COR-L47 (cell line): Measurements from ENCODE around the gene TMEM245.

Source experiments
- DNase-seq: peaks from one replicate; lab custom pipeline; 2025; lab: John Stamatoyannopoulos, UW

TMEM245 gene

DNA sequence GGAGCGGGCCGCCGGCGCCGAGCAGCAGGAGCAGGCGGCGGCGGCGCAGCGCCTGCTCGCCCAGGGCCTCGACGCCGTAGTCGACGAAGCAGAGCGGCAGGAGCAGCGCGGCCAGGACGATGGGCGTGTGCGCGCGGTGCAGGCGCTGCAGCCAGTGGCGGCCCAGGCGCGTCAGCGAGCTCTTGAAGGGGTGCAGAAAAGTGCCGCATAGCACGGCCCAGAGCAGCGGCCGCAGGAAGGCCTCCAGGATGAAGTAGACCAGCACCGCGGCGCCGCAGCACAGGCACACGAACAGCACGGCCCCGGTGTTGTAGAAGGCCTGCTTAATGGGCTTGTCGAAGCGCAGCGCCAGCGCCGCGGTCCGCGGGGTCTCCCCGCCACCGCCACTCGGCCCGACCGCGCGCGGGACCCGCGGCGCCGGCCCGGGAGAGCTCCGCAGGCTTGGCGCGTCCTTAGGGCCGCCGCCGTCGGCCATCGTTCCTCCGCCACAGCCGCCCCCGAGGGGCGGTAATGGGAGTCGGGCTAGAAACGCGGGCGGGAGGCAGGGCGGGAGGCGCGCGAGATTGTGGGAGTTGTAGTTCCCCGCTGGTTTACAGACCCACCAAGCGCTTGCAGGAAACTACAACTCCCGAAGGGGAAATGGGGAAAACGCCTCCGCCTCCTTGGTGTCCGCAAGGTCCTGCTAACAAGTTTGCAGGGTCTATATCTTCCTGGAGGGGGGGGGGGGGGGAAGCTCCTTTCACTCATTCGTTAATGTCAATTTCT is at the start of gene TMEM245:
TSS of gene TMEM245 (minus strand) at position 509 of the 765 bp plus-strand sequence. CDS start at position 475, 34 bp downstream.
- DNase-seq: peak; percentile 98

DNA sequence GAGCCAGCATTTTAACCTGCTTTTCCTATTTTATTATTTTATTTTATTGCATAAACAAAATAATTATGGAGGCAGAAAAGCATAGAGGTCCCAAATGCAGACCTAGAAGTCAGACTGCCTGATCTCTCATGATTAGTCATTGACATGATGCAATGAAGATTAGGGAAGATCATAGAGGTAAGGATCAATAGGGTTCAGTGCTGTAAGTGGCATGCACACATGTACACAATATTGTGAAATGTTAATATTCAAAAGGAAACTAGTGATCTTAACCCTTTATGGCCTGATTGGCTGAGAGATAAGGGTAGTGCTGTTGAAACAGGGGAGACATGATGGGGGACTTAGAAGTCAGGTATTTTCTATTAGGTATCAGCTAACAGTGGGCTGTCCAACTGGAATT is 48.4 kb upstream of the TMEM245 start:
- no peak for DNase-seq

GRCh38 chr9:109167716-109168115 is 48.0 kb upstream of the TMEM245 start:
- DNase-seq: no peak

DNA sequence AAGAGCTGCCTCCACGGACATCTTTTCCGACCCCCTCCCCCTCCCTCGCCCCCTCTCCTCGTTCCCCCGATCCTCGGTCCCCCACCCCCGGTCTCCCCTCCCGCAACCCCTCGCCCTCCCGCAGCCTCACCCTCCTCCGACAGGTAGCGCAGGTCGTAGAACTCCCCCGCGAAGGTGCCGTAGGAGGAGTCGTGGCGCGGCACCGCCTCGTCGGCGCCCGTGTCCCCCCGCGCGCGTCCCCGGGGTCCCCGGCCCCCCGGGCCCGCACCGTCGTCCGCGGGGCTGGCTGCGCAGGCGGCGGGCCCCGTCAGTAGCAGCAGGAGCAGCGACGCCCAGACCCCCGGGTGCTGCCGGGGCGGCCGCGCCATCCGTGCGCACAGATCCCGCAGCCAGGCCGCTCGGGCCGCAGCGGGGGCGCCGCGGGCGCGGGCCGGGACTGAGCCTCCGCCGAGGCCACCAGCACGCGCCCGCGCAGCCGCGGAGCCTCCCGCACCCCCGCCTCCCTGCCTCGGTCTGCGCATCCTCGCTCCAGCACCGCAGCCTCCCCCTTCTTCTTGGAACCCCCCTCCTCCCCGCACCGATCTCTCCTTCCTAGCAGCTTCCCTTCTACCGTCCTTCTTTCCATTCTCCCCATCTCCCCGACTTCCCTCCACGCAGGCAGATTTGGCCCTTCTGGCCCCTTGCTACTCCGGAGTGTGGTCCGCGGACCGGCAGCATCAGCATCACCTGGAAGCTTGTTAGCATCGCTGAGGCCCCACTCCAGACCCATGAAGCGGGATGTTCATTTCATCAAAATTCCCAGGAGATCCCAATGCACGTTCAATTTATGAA is 47.2 kb upstream of the TMEM245 start, which contains the start of gene FRRS1L:
TSS of gene FRRS1L (minus strand) at position 479 of the 831 bp plus-strand sequence. CDS start at position 368, 111 bp downstream.
- peak; percentile 27 for DNase-seq

DNA sequence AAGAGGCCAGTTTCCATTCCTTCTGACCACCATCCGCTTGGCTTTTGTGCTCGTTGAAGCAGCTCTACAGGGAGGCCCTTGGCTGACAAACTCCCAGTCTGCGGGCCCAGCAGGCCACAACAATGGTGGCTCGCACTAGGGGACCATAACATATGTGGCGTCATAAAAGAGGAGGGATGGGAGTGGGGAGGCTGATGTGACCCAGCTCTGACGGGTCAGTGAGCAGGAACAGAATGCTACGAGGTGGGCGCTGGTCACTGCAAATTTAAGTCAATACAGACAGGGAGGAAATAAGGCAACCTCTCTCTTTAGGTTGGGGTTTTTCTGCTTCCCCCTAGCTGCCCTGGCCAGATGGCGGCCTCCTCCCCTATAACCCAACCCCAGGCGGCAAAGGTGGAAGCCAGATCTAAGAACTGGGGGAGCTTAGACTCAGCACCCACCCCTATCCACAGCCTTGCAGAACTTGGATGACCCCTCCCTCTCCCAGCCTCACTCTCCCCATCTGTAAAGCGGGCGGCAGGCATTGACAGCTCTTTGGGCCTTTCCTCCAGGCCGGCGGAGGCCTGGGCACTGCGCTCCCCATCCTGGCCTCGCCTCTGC is 46.5 kb upstream of the TMEM245 start:
- DNase-seq: no peak

- no peak for DNase-seq
Observed at GRCh38 chr9:109164042-109164441, 44.3 kb upstream of the TMEM245 start.

DNA sequence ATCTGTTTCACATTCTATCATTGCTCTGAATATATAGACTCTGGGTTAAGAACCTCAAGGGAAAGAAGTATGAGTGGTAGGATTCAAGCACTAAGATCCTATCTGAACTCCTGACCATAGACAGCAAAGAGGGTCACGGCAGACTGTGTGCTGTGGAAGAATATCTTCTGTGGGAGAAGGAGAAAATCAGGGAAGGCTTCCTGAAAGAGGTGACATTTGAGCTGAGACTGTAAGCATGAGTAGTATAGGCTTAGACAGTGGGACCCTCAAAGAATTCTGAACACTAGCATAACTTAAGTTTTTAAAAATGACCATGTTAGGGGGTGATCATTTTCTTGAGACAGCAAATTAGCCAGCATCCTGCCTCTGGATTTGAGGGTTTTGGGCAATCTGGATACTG is 43.4 kb upstream of the TMEM245 start:
- no peak for DNase-seq

- DNase-seq: no peak
Observed at GRCh38 chr9:109162677-109163076, 42.9 kb upstream of the TMEM245 start.

- no peak for DNase-seq
Observed at GRCh38 chr9:109161471-109161870, 41.7 kb upstream of the TMEM245 start.

GRCh38 chr9:109159583-109159982 is 39.8 kb upstream of the TMEM245 start:
- DNase-seq: no peak

- no peak for DNase-seq
Observed at GRCh38 chr9:109158651-109159050, 38.9 kb upstream of the TMEM245 start.

GRCh38 chr9:109156708-109157107 is 37.0 kb upstream of the TMEM245 start:
- no peak for DNase-seq

DNA sequence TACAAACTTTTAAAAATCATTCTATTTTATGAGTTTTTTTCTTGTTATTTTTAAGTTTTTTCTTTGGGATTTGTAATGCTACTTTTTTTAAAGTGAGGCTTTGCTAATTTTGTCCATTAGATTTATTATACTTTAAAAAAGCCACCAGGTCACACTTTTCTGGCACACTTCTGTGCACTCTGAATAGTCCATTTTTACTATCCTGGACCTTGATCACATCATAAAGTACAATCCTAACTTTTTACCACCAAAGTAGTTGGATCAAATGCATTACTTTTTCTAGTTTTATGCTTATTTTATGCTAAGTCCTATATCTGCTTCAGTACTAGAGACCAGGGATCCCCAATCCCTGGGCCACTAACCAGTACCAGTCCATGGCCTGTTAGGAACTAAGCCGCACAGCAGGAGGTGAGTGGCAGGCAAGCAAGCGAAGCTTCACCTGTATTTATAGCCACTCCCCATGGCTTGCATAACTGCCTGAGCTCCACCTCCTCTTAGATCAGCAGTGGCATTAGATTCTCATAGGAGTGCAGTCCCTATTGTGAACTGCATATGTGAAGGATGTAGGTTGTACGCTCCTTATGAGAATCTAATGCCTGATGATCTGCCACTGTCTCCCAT is 31.3 kb upstream of the TMEM245 start:
- no peak for DNase-seq

- DNase-seq: no peak
Observed at GRCh38 chr9:109149722-109150121, 30.0 kb upstream of the TMEM245 start.

GRCh38 chr9:109149089-109149488 is 29.3 kb upstream of the TMEM245 start:
- no peak for DNase-seq

DNA sequence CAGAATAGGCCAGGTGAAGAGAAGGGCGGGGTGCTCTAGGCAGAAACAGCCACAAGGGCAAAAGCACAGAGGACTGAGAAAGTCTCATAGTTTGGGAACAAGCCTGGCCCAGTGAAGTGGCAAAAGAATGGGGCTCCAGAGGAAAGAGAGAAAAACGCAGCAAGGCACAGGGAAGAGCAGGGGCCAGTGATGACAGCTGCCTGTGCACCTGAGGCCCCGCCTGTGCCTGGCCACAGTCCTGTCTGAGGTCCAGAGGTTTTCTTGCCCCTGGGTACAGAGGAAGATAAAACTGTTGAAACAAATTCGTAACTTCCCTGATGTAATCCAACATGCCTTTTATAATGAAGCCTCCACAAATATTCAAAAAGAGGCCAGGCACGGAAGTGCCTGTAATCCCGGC is 25.3 kb upstream of the TMEM245 start:
- DNase-seq: no peak

DNA sequence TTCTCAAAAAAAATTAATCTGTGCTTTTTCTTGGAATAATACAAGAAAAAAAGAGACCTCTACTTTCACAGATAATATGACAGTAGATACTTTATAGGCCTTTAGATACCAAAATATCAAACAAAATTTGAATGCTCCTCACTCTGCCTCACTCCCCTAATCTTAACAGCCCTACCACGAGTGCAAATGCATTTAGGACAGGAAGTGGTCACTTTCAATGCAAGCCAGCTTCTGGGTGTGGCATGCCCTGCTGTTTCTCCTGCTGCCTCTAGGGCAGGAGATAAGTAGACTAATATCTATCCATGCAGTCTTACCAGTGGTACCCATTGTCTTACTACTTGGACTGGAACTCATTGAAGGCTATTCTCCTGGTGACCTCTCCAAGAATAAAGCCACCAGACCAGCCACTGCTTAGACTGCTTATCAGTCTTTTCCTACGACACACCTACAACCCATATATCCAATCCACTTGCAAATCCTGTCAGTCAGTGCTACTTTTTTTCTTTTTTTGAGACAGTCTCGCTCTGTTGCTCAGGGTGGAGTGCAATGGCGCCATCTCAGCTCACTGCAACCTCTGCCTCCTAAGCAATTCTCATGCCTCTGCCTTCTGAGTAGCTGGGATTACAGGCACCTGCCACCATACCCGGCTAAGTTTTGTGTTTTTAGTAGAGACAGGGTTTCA is 24.3 kb upstream of the TMEM245 start:
- DNase-seq: peak; percentile 2

DNA sequence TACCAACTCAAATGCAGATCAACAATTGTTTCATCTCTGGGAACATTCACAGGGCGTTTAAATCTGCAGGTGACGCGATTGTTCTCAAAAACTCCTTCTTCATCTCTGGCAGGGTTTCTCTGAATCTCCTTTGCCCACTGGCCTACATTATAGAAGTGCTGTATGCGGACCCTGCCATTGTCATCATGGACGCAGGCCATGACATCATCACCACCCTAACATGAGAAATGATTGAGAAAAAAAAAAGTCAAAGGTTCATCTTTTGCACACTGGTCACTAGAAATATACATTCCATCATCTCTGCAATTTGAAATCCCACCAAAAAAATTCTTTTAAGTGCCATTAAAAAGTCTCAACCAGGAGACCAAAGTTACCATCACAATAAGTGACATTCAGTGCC is 21.6 kb upstream of the TMEM245 start:
- no peak for DNase-seq

DNA sequence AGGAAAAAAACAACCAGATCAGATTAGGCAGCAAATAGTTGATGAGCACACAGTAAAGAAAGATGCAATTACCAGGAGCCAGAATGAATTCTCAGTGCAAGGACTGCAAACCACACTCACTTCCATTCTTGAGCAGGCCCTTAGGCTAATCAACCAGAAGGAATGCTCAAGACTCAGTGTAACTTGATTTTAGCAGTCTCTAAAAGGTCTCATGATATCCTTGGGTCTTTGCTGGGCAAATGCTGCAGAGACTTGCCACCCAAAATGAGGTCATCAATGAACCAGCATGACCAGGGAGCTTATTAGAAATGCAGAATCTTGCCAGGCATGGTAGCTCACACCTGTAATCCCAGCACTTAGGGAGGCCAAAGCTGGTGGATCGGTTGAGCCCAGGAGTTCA is 20.1 kb upstream of the TMEM245 start:
- DNase-seq: no peak

GRCh38 chr9:109138421-109138820 is 18.7 kb upstream of the TMEM245 start:
- no peak for DNase-seq

DNA sequence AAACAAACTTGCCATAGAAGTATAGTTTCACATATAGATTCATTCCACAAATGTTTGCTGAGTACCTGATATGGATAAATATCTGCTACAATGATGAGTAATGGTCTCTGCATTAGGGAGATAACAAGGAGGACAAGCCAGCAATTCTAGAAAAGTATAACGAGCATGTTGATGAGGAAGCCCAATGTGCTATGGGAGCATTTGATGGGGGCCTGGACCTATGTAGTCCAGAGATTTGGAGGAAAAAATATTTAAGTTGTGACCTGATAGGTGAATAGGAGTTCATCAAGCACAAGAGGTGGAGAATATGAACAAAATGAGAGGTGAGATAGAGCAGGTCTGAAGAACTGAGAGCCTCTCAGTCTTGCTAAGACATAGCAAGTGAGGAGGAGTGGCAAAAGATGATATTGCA is 14.4 kb upstream of the TMEM245 start:
- no peak for DNase-seq

- DNase-seq: no peak
Observed at GRCh38 chr9:109133533-109133932, 13.8 kb upstream of the TMEM245 start.
